Endothelial cell (in vitro differentiated cells): ENCODE results near the gene IL26. TPM values are rescaled to one million over a fixed set of nuclear protein-coding genes. Genes with fewer than 3 reads are reported as not detected.

ENCODE experiments used
- DNase-seq: peaks from one replicate; pipeline ENCODE4 v3.0.0; 2021; ENCODE audit warnings: low spot score
- H3K27ac Mint-ChIP-seq: one replicate; pipeline ENCODE4 v1.8.0; 2021; ENCODE audit warnings: mixed read lengths, inconsistent platforms; ENCODE audit not compliant: unreplicated experiment
- H3K27me3 Mint-ChIP-seq: one replicate; pipeline ENCODE4 v1.8.0; 2021; ENCODE audit warnings: mild to moderate bottlenecking, moderate library complexity, mixed read lengths, inconsistent platforms; ENCODE audit not compliant: unreplicated experiment
- H3K36me3 Mint-ChIP-seq: one replicate; pipeline ENCODE4 v1.8.0; 2021; ENCODE audit warnings: mild to moderate bottlenecking, low read depth, mixed read lengths, inconsistent platforms; ENCODE audit not compliant: unreplicated experiment
- H3K4me1 Mint-ChIP-seq: one replicate; pipeline ENCODE4 v1.8.0; 2021; ENCODE audit warnings: mild to moderate bottlenecking, mixed read lengths, inconsistent platforms; ENCODE audit not compliant: unreplicated experiment
- H3K4me3 Mint-ChIP-seq: one replicate; pipeline ENCODE4 v1.8.0; 2021; ENCODE audit warnings: mild to moderate bottlenecking, mixed read lengths, inconsistent platforms; ENCODE audit not compliant: unreplicated experiment
- H3K9me3 Mint-ChIP-seq: one replicate; pipeline ENCODE4 v1.8.0; 2021; ENCODE audit warnings: mixed read lengths, inconsistent platforms; ENCODE audit not compliant: unreplicated experiment
- total RNA-seq: library from RNA; stranded (reverse); fragmentation: NEBNext Ultra II Directional; extraction: Animal tissue kit (Norgen Biotek cat#: 25700); gene quantifications from one replicate; pipeline ENCODE4 v1.2.1, GENCODE V29; 2021; ENCODE audit not compliant: unreplicated experiment
- TF ChIP-seq, protein P1 (sequence below): fragments of 200-600 bp; sonication (generic); IDR thresholded peaks from one replicate; pipeline ENCODE4 v1.5.0; 2021; ENCODE audit warnings: antibody characterized with exemption; ENCODE audit not compliant: unreplicated experiment

IL26 gene
- total RNA-seq, 1 donor from 2014 or later = not detected

DNA sequence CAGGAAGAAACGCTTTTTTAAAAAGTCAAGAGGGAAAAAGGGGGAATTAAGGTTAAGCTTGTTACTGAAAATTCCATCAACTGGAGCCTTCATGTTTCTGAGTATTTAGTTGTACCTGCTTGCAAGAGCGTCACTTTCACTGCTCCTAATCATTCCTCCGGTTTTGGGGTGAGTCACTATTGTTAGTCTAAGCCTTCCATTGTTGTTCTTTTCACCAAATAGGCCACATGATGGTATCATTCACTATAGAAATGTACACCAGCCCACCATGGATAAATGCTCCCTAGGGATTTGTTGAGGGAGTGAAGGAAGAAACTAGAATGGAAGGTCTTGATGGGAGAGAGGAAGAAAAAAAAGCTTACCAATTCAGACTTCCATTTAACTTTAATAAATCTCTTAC lies 24.8 kb upstream of the IL26 start:
- H3K4me3 Mint-ChIP-seq = no peak overlapping the region
- no peak overlapping the region for H3K27ac Mint-ChIP-seq

DNA sequence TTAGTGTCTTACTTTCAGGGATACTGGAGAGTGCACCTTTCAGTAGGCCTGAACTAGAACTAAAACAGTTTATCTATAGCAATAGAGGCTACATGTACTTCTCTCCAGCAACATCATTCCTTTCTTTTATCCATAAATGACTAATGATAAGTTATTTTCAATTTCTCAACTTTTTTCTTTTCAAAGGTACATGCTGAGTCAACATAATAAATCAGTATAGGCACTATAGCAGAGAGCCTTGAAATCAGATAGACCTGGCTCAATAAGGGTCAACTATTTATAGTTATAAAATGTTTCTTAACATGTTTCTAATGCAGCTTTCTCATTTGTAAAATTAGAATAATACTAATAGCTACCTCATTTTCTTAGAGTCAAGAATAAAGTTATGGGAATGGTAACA lies 22.2 kb upstream of the IL26 start:
- Mint-ChIP-seq H3K4me3 (no peak overlapping the region), H3K27ac (no peak overlapping the region), H3K36me3 (no peaks in the 10 kb centered on the region), H3K9me3 (no peaks in the 10 kb centered on the region), H3K27me3 (peaks cover 1% of the 10 kb centered on the region), H3K4me1 (peaks cover 5% of the 10 kb centered on the region)
- TF ChIP-seq, protein P1, sequence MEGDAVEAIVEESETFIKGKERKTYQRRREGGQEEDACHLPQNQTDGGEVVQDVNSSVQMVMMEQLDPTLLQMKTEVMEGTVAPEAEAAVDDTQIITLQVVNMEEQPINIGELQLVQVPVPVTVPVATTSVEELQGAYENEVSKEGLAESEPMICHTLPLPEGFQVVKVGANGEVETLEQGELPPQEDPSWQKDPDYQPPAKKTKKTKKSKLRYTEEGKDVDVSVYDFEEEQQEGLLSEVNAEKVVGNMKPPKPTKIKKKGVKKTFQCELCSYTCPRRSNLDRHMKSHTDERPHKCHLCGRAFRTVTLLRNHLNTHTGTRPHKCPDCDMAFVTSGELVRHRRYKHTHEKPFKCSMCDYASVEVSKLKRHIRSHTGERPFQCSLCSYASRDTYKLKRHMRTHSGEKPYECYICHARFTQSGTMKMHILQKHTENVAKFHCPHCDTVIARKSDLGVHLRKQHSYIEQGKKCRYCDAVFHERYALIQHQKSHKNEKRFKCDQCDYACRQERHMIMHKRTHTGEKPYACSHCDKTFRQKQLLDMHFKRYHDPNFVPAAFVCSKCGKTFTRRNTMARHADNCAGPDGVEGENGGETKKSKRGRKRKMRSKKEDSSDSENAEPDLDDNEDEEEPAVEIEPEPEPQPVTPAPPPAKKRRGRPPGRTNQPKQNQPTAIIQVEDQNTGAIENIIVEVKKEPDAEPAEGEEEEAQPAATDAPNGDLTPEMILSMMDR = no peak
- no peak for DNase-seq

More for the DNA sequence above, 24.8 kb upstream of the IL26 start:
- Mint-ChIP-seq H3K27me3 (peaks cover 1% of the 10 kb centered on the region), H3K36me3 (no peaks in the 10 kb centered on the region), H3K9me3 (no peaks in the 10 kb centered on the region), H3K4me1 (peaks cover 5% of the 10 kb centered on the region)
- TF ChIP-seq, protein P1 = no peak
- DNase-seq = no peak

DNA sequence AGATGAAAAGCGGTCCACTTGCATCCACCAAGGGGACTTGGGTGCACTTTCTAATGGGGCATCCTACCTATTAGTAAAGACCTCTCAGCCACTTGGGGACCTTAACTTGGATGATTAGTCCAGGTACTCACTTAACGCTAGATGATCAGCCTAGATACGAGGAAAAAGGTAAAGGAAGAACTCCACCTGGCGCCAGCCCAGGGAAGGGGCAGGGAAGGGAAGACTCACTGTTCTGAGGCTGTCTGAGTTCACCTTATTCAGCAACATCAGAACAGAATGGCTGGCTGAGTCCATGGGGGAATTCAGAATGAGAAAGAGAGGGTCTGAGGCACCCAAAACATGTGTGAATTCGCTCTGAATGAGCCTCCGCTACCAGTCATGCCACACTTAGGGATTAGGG lies 20.7 kb upstream of the IL26 start:
- H3K9me3 Mint-ChIP-seq = no peaks in the 10 kb centered on the region
- no peak overlapping the region for H3K4me3 Mint-ChIP-seq
- H3K27ac Mint-ChIP-seq = no peak overlapping the region
- H3K36me3 Mint-ChIP-seq = no peaks in the 10 kb centered on the region
- TF ChIP-seq, protein P1 = no peak
- no peak for DNase-seq
- peaks cover 1% of the 10 kb centered on the region for H3K27me3 Mint-ChIP-seq
- peaks cover 5% of the 10 kb centered on the region for H3K4me1 Mint-ChIP-seq

DNA sequence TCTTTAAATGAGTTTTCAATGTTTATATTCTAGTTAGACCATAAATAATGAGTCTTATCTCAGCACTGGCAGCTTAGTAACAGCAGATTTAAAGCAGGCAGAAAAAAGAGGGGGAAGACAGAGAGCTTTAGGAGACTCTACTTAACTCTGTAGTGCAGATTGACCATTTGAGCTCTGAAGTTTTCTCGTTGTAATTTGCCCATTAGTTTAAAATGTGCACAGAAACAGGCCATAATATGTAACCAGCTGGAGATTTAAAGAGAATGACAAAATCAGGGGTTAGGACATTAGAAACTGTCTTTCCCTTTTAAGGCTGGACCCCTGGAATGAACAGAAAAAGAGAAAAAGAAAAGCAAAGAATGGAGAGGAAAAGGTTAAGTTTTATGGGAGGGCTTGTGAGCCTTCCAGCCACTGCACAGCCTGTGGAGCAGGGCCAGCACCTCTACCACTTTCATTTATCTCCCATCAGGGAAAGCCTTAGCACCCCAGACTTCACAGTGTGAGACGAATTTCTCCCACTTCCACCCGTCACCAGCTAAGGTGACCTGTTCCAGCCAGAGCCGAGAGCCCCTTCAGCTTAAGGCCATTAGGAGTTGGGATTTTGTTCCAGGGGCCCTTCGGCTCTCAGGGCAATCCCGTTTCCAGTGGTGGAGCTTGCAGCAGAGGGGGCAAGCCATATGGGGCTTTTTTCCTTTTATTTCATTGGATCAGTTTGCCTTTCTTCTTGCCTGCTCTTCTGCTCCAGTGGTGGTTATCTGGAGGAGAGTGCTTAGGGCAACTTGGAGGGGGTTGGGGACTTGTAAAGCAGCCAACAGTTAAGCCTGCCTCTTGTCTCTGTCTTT lies 19.8 kb upstream of the IL26 start:
- H3K36me3 Mint-ChIP-seq = no peaks in the 10 kb centered on the region
- H3K27me3 Mint-ChIP-seq = peaks cover 1% of the 10 kb centered on the region
- H3K27ac Mint-ChIP-seq = no peak overlapping the region
- H3K4me1 Mint-ChIP-seq = peaks cover 5% of the 10 kb centered on the region
- TF ChIP-seq, protein P1 = no peak
- no peak overlapping the region for H3K4me3 Mint-ChIP-seq
- no peak for DNase-seq
- no peaks in the 10 kb centered on the region for H3K9me3 Mint-ChIP-seq

DNA sequence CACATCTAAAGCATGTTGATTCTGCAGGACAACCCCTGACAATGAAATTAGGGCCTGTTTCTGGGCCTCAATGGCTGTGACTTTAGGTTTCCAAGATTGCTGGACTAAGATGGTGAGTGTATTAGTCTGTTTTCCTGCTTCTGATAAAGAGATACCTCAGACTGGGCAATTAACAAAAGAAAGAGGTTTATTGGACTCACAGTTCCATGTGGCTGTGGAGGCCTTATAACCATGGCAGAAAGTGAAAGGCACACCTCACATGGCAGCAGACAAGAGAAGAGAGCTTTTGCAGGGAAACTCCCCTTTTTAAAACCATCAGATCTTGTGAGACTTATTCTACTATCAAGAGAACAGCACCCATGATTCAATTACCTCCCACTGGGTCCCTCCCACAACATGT lies 17.2 kb upstream of the IL26 start:
- Mint-ChIP-seq H3K9me3 (no peaks in the 10 kb centered on the region), H3K27ac (no peak overlapping the region), H3K27me3 (peaks cover 4% of the 10 kb centered on the region), H3K4me1 (no peaks in the 10 kb centered on the region), H3K4me3 (no peak overlapping the region), H3K36me3 (no peaks in the 10 kb centered on the region)
- DNase-seq = no peak
- TF ChIP-seq, protein P1 = no peak
